H1 (cell line): Measurements from ENCODE around the gene EIPR1. TPM values are rescaled to one million over a fixed set of nuclear protein-coding genes. Genes with fewer than 3 reads are reported as not detected.

Experiments used
- CTCF ChIA-PET: fragments of 300-600 bp; sonication (Branson Sonifier 250); formaldehyde crosslinking; loops from one replicate; lab custom pipeline; 2021; ENCODE audit not compliant: partially characterized antibody; lab: Charles Lee
- POLR2A ChIA-PET: fragments of 300-600 bp; sonication (Branson Sonifier 250); formaldehyde crosslinking; loops from one replicate; lab custom pipeline; 2021; ENCODE audit warnings: inconsistent platforms; ENCODE audit not compliant: partially characterized antibody; lab: Charles Lee
- DNase-seq, 2 experiments: peaks; one replicate each; pipeline versions ENCODE4 v3.0.0 to v3.0.0-alpha.2; 2010 to 2022; ENCODE audit warnings: low spot score in 2 of 2, low read depth in 1 of 2, mixed read lengths in 1 of 2
- FAIRE-seq: peaks from 2 replicates; lab custom pipeline; 2011; peaks lifted over from hg19 to GRCh38; lab: Jason Lieb, UNC
- H2AFZ ChIP-seq: 2 replicates; pipeline ENCODE4 v1.8.1; 2012; ENCODE audit warnings: low read length, inconsistent platforms
- H2AK5ac ChIP-seq: 2 replicates; pipeline ENCODE4 v1.6.1; 2013; ENCODE audit warnings: low read depth, low read length
- H2BK120ac ChIP-seq: replicated peaks from 2 replicates; pipeline ENCODE3; 2013; ENCODE audit warnings: low read depth, low read length, inconsistent platforms
- H2BK12ac ChIP-seq: 2 replicates; pipeline ENCODE4 v1.6.1; 2013; ENCODE audit warnings: low read depth, low read length
- H2BK15ac ChIP-seq: 2 replicates; pipeline ENCODE4 v1.6.1; 2013; ENCODE audit warnings: low read length
- H2BK20ac ChIP-seq: 2 replicates; pipeline ENCODE4 v1.6.1; 2013; ENCODE audit warnings: low read length
- H2BK5ac ChIP-seq: 2 replicates; pipeline ENCODE4 v1.6.1; 2013; ENCODE audit warnings: low read depth, low read length
- H3K14ac ChIP-seq: 2 replicates; pipeline ENCODE4 v1.6.1; 2013; ENCODE audit warnings: inconsistent platforms; ENCODE audit not compliant: insufficient read length
- H3K18ac ChIP-seq: 2 replicates; pipeline ENCODE4 v1.6.1; 2013; ENCODE audit warnings: low read length; ENCODE audit errors: extremely low read depth
- H3K23ac ChIP-seq: 2 replicates; pipeline ENCODE4 v1.6.1; 2013; ENCODE audit warnings: inconsistent platforms; ENCODE audit not compliant: insufficient read length
- H3K23me2 ChIP-seq: 2 replicates; pipeline ENCODE4 v1.6.1; 2013; ENCODE audit warnings: low read depth, low read length
- H3K27ac ChIP-seq: 2 replicates; pipeline ENCODE4 v1.6.1; 2011; ENCODE audit warnings: low read depth, low read length, inconsistent platforms
- H3K27me3 ChIP-seq, 4 experiments: replicated peaks in 1 of 4; 1 replicate in 1 of 4; 2 replicates in 3 of 4; pipeline versions ENCODE4 v1.6.1 to v1.8.1; 2011 to 2013; ENCODE audit warnings: low read length in 3 of 4, mild to moderate bottlenecking in 3 of 4, inconsistent platforms in 2 of 4, mixed read lengths in 2 of 4, moderate library complexity in 1 of 4; ENCODE audit not compliant: control insufficient read depth in 3 of 4, insufficient read depth in 3 of 4; ENCODE audit errors: extremely low read depth in 1 of 4
- H3K36me3 ChIP-seq, 4 experiments: 2 replicates each; pipeline versions ENCODE4 v1.6.1 to v1.8.1; 2011 to 2013; ENCODE audit warnings: mild to moderate bottlenecking in 4 of 4, low read length in 3 of 4, moderate library complexity in 2 of 4, control low read depth in 1 of 4, inconsistent platforms in 1 of 4; ENCODE audit not compliant: insufficient read depth in 4 of 4, control insufficient read depth in 2 of 4
- H3K4ac ChIP-seq: replicated peaks from 2 replicates; pipeline ENCODE3; 2013; ENCODE audit warnings: low read length, low read depth, mixed read lengths, inconsistent platforms; ENCODE audit not compliant: insufficient read length
- H3K4me1 ChIP-seq, 4 experiments: replicated peaks in 1 of 4; 1 replicate in 1 of 4; 2 replicates in 3 of 4; pipeline versions ENCODE4 v1.6.1 to v1.8.1; 2011 to 2013; ENCODE audit warnings: low read length in 3 of 4, inconsistent platforms in 2 of 4, mixed read lengths in 1 of 4; ENCODE audit not compliant: insufficient read depth in 4 of 4, control insufficient read depth in 3 of 4
- H3K4me2 ChIP-seq, 2 experiments: 2 replicates each; pipeline versions ENCODE4 v1.6.1 to v1.8.1; 2011 to 2013; ENCODE audit warnings: low read depth in 2 of 2, low read length in 2 of 2, control low read depth in 1 of 2, inconsistent platforms in 1 of 2, mild to moderate bottlenecking in 1 of 2; ENCODE audit not compliant: insufficient read depth in 1 of 2
- H3K4me3 ChIP-seq, 4 experiments: fragments of 200-600, 300-600 bp in 1 of 4; sonication (generic), shearing (Covaris generic), sonication (Bioruptor Twin) in 1 of 4; 2 replicates each; pipeline versions ENCODE4 v1.5.1 to v1.8.1; 2011 to 2016; ENCODE audit warnings: low read length in 4 of 4, low read depth in 3 of 4, control low read depth in 2 of 4, inconsistent platforms in 2 of 4, mild to moderate bottlenecking in 2 of 4, mixed read lengths in 1 of 4, moderate library complexity in 1 of 4; ENCODE audit not compliant: insufficient read depth in 2 of 4; ENCODE audit errors: extremely low read depth in 1 of 4
- H3K56ac ChIP-seq: replicated peaks from 2 replicates; pipeline ENCODE3; 2013; ENCODE audit warnings: low read depth, mild to moderate bottlenecking, mixed read lengths, low read length, inconsistent platforms; ENCODE audit not compliant: insufficient read length
- H3K79me1 ChIP-seq: 2 replicates; pipeline ENCODE4 v1.6.1; 2013; ENCODE audit warnings: low read depth, low read length, control low read depth
- H3K79me2 ChIP-seq, 2 experiments: 2 replicates each; pipeline versions ENCODE4 v1.6.1 to v1.8.1; 2012 to 2013; ENCODE audit warnings: low read length in 2 of 2, mild to moderate bottlenecking in 2 of 2, inconsistent platforms in 1 of 2; ENCODE audit not compliant: insufficient read depth in 2 of 2, control insufficient read depth in 1 of 2
- H3K9ac ChIP-seq, 4 experiments: replicated peaks in 1 of 4; 1 replicate in 1 of 4; 2 replicates in 3 of 4; pipeline versions ENCODE4 v1.6.1 to v1.8.1; 2011 to 2013; ENCODE audit warnings: low read depth in 3 of 4, low read length in 3 of 4, control low read depth in 2 of 4, mild to moderate bottlenecking in 2 of 4, moderate library complexity in 2 of 4, inconsistent platforms in 1 of 4; ENCODE audit errors: extremely low read depth in 1 of 4
- H3K9me3 ChIP-seq, 2 experiments: 2 replicates each; pipeline versions ENCODE4 v1.6.1 to v1.8.1; 2012 to 2013; ENCODE audit warnings: mild to moderate bottlenecking in 2 of 2, moderate library complexity in 2 of 2, control low read depth in 1 of 2, inconsistent platforms in 1 of 2, low read depth in 1 of 2, low read length in 1 of 2, mixed read lengths in 1 of 2; ENCODE audit not compliant: insufficient read depth in 2 of 2
- H4K20me1 ChIP-seq, 2 experiments: replicated peaks in 1 of 2; 2 replicates each; pipeline versions ENCODE3 to v1.8.1; 2011 to 2013; ENCODE audit warnings: inconsistent platforms in 2 of 2, low read length in 2 of 2, mild to moderate bottlenecking in 1 of 2; ENCODE audit not compliant: insufficient read depth in 2 of 2, control insufficient read depth in 1 of 2
- H4K5ac ChIP-seq: 2 replicates; pipeline ENCODE4 v1.6.1; 2013; ENCODE audit warnings: low read length, low read depth, mixed read lengths, inconsistent platforms; ENCODE audit not compliant: insufficient read length
- H4K8ac ChIP-seq: 2 replicates; pipeline ENCODE4 v1.8.0; 2013; ENCODE audit warnings: mild to moderate bottlenecking, moderate library complexity, low read length, inconsistent platforms; ENCODE audit not compliant: insufficient read depth; ENCODE audit errors: extremely low read depth
- H4K91ac ChIP-seq: replicated peaks from 2 replicates; pipeline ENCODE3; 2013; ENCODE audit warnings: low read length, mixed read lengths, inconsistent platforms; ENCODE audit not compliant: insufficient read length
- RAD21 ChIP-seq, 2 experiments: IDR thresholded peaks in 1 of 2; conservative IDR thresholded peaks in 1 of 2; 2 replicates each; pipeline ENCODE4 v1.6.1; 2011; ENCODE audit warnings: low read depth in 2 of 2, low read length in 2 of 2, improper control_type of control experiment in 1 of 2, inconsistent platforms in 1 of 2, mild to moderate bottlenecking in 1 of 2, moderate library complexity in 1 of 2
- SIRT6 ChIP-seq: IDR thresholded peaks from one replicate; pipeline ENCODE4 v1.7.1; 2012; ENCODE audit warnings: low read length, inconsistent platforms
- WGBS, 2 experiments: shearing (Covaris generic) in 1 of 2; methylation state at CpG; one replicate each; pipeline versions ENCODE4 v1.1.6 to v1.1.7; 2013 to 2015; ENCODE audit warnings: low lambda C conversion rate in 2 of 2, mixed read lengths in 2 of 2, inconsistent platforms in 1 of 2, low coverage in 1 of 2, missing lambda C conversion rate in 1 of 2; ENCODE audit not compliant: insufficient replicate concordance in 2 of 2, insufficient coverage in 1 of 2, insufficient read length in 1 of 2; ENCODE audit errors: extremely low coverage in 1 of 2, missing lambda C conversion rate in 1 of 2; 5-methylcytosine and 5-hydroxymethylcytosine counted together
- polyA plus RNA-seq, 7 experiments: library from polyadenylated mRNA; depleted of rRNA in 3 of 7; stranded (reverse) in 5 of 7; unstranded in 2 of 7; fragments of >200 nt in 5 of 7; fragments of 200-250 nt in 2 of 7; gene quantifications; 1 replicate in 5 of 7; 2 replicates in 1 of 7; 4 replicates in 1 of 7; pipeline versions ENCODE4 v1.2.1 to v1.2.3, GENCODE V29; 2011 to 2013; ENCODE audit warnings: missing spikeins in 2 of 7, mixed read lengths in 2 of 7
- total RNA-seq: library from RNA; stranded (reverse); fragmentation: NEBNext Ultra II Directional; extraction: Animal tissue kit (Norgen Biotek cat#: 25700); gene quantifications from 2 replicates; pipeline ENCODE4 v1.2.1, GENCODE V29; 2021

The EIPR1 gene
- total and polyA plus RNA-seq, 2 of the 8 experiments (the other 6 are each of a cell fraction or from before 2014, with no cell fraction given), result 26.3 to 56.4 TPM

DNA sequence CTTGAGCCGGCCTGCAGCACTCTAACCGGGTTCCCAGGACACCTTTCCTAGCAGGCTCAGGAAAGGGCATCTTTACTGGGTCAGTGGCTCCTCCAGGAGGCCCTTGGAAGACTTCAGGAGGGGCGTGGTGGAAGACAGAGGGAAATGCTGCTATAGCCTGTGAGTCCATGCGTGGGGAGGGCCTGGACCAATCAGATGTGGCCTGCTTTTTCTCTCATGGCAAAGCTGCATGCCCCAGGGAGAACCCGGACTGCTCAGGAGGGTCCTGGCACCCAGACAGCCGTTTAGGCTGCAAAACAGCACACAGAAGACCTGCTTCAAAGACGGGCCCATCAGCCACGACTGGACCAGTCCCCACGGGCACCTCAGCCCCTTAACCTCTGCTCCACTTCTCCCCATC lies 84.4 kb downstream of the EIPR1 start:
- Histone ChIP-seq H4K5ac (no peak overlapping the region), H2BK12ac (no peak overlapping the region), H2BK20ac (no peak overlapping the region), H3K79me2 (no peaks in the 10 kb centered on the region; a peak in 2 of 4 replicates), H2AK5ac (no peak overlapping the region), H3K36me3 (no peaks in the 10 kb centered on the region), H3K4me3 (no peak overlapping the region), H3K56ac (no peak overlapping the region), H2AFZ (no peak overlapping the region), H3K79me1 (peaks cover 15% of the 10 kb centered on the region), H3K4me2 (no peak overlapping the region), H3K23me2 (peaks cover 22% of the 10 kb centered on the region; the same call in 1 of the 2 replicates), H2BK15ac (no peak overlapping the region), H2BK120ac (no peak overlapping the region), H4K8ac (no peak overlapping the region), H3K18ac (no peak overlapping the region), H2BK5ac (no peak overlapping the region), H3K4me1 (peaks cover 0 to 6% (median 1%) of the 10 kb centered on the region in 4 experiments; a peak in 2 of 7 replicates), H3K9me3 (no peaks in the 10 kb centered on the region), H4K20me1 (peaks cover 4 to 7% of the 10 kb centered on the region in 2 experiments), H3K27ac (no peak overlapping the region), H3K23ac (no peak overlapping the region), H3K4ac (no peak overlapping the region), H3K14ac (no peak overlapping the region), H3K9ac (peak overlapping the region in 1 of 4 experiments; percentile 10; a peak in 1 of 7 replicates), H4K91ac (no peak overlapping the region), H3K27me3 (no peaks in the 10 kb centered on the region)
- TF ChIP-seq SIRT6, result no peak
- TF ChIP-seq RAD21 (IDR thresholded peaks at IDR 0.05 in 1 of 2, conservative IDR thresholded peaks at IDR 0.05 in 1 of 2; ENCODE audit: low read depth in 2 of 2, low read length in 2 of 2), result peak in 1 of 2 experiments; percentile 39; a peak in 2 of 4 replicates
- FAIRE-seq (no peak), DNase-seq (no peak)
- ChIA-PET POLR2A (no interaction called here), CTCF (interaction anchor here (0.9 to 1.3 kb wide), 3 partner anchors 10 to 169 kb away, joined by 3 to 6 read pairs (median 4); no protein-coding TSS in a partner anchor)
- 84% methylated on average over 9 of the region's 9 CpGs; no CpG with 5 or more reads in 1 of the 2 experiments for WGBS, 2 experiments
